Epithelial cell of esophagus (primary cell): ENCODE measurements around the gene DIDO1.

ENCODE experiments used
- DNase-seq: peaks from one replicate; pipeline ENCODE4 v3.0.0; 2010; ENCODE audit warnings: low read depth
- H3K4me3 ChIP-seq: 2 replicates; pipeline ENCODE4 v1.5.1; 2011; ENCODE audit warnings: mild to moderate bottlenecking, low read length, control low read depth
- TF ChIP-seq, protein P1 (sequence below): IDR thresholded peaks from 2 replicates; pipeline ENCODE4 v1.5.1; 2011; ENCODE audit warnings: low read depth, mild to moderate bottlenecking, low read length, control low read depth, inconsistent platforms; ENCODE audit not compliant: insufficient read depth; ENCODE audit errors: missing control alignments

Gene DIDO1

DNA sequence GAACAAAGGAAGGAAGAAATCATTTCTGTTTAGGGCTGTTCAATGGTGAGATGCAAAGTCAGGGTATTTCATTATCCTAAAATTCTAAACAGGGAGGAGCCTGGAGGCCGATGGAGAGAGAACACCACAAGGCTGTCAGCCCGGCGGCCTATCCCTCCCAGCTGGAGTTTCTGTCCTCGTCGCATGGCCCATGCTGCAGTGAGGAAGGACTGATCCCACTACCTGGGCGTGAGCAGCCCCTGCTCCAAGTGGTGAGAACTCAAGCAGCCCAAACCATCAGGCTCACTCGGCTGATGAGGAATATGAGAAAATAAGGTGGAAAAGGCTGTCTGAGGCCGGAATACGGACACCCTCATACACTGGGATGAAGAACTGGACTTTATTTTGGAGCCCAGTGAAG lies 30.8 kb downstream of the DIDO1 start:
- H3K4me3 ChIP-seq, result no peak overlapping the region
- no peak for DNase-seq
- TF ChIP-seq, protein P1, sequence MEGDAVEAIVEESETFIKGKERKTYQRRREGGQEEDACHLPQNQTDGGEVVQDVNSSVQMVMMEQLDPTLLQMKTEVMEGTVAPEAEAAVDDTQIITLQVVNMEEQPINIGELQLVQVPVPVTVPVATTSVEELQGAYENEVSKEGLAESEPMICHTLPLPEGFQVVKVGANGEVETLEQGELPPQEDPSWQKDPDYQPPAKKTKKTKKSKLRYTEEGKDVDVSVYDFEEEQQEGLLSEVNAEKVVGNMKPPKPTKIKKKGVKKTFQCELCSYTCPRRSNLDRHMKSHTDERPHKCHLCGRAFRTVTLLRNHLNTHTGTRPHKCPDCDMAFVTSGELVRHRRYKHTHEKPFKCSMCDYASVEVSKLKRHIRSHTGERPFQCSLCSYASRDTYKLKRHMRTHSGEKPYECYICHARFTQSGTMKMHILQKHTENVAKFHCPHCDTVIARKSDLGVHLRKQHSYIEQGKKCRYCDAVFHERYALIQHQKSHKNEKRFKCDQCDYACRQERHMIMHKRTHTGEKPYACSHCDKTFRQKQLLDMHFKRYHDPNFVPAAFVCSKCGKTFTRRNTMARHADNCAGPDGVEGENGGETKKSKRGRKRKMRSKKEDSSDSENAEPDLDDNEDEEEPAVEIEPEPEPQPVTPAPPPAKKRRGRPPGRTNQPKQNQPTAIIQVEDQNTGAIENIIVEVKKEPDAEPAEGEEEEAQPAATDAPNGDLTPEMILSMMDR, result no peak

DNA sequence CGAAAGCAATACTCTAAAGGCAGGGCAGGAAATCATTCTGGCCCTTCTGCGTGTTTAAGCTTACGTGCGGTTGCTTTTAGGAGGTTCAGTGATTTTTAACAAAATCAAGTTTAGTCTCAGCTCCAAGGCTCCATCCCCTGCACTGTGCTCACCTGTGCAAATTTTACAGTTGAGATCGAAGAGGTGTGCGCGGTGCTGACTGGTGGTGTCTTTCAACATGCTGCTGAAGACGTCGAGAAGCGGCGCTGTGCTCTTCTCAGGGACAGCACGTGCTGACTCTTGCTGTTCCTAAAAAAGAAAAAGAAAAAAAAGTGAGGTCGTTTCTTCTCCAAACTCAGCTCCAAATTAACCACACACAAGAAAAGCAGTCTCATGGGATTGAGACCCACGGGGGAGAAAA lies 32.0 kb downstream of the DIDO1 start:
- DNase-seq, result no peak
- TF ChIP-seq, protein P1, result no peak
- H3K4me3 ChIP-seq, result no peak overlapping the region

DNA sequence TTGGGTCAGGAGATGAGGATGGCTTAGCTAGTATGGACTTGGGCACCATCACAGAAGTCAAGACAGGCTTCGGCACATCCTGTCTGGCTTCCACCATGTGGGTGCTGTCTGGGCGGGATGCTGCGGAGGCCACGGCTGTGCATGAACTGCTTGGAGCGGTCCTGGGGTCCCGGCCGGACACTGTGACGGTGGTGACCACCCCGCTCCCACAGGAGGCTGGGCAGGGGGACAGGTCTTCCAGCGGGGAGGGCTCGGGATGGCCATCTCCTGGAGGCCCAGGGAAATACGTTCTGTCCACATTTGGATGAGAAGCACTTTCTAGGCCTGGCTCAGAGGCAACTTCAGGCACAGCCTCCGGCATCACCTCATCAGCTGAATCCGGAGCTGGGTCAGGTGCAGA lies 32.6 kb downstream of the DIDO1 start:
- no peak overlapping the region for H3K4me3 ChIP-seq
- no peak for DNase-seq
- TF ChIP-seq, protein P1, result no peak

DNA sequence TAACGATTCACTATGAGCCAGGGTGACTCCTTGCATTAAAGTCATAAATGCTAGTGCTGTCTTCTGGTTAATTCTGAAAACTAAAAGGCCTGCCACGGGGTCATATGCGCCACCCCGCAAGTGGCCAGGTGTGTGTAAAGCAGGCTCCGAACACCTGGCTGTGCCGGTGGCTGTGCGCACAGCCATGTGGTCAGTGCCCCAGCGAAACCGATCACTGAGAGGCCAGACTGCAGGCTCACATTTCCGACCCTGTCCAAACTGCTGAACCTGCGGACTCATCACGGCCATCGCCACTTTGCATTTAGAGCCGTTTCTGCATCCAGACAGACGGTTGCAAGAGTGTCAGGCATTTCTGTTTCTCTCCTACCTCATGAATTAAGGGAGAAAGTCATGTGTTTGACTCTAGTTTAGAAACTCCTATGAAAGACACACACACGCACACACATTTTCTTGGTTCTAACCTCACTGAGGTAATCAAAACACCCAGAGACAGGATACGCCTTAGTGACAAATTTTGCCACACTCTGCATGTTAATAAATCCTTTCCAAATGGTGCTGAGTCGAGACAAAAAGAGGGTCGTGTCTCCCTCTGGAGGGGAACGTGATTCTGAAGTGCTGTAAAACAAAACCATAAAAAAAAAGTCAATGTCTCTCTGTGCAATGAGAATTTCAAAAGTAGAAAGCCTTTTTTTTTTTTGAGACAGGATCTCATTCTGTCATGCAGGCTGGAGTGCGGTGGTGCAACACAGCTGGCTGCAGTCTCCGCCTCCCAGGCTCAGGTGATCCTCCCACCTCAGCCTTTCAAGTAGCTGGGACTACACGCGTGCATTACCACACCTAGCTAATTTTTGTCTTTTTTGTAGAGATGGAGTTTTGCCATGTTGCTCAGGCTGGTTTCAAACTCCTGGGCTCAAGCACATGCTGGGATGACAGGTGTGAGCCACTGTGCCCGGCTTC lies 33.7 kb downstream of the DIDO1 start:
- no peak overlapping the region for H3K4me3 ChIP-seq
- TF ChIP-seq, protein P1, result no peak
- no peak for DNase-seq

DNA sequence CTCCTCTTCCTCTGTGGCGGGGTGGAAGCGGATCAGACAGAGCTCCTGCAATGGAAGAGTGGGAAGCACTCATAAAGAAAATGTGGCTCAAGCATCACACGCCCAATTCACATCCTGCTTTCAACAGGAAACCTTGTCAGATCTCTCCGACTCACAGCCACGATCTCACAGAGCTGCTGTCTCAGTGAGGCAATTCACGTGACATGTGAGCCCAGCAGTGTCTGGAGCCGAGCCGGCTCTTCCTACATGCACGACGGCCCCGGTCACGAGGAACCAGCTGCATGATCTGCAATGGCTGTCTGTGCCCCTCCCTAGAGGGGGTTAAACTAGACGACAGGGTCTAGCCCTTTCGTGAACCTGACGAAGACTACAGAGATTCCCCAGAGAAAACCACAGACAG lies 35.2 kb downstream of the DIDO1 start:
- TF ChIP-seq, protein P1, result no peak
- no peak overlapping the region for H3K4me3 ChIP-seq
- DNase-seq, result no peak

DNA sequence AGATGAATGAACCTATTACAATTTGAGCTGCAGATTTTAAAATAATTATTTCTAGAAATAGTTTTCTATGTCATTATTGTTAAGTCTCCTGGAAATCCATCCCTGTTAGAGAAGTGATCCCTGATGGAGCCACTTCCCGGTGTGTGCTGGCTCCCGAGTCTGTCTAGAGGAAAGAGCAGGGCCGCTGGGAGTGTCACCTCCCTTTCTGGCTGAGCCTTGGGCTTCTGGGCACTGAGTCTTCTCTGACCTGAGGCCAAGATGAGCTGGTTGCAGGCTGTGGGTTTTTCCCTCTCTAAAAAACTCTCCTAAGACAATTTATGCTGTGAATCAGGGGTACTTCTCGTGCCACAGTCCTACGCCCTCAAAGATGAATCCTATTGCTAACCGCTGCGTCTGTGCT lies 35.9 kb downstream of the DIDO1 start:
- no peak for DNase-seq
- no peak overlapping the region for H3K4me3 ChIP-seq
- TF ChIP-seq, protein P1, result no peak

DNA sequence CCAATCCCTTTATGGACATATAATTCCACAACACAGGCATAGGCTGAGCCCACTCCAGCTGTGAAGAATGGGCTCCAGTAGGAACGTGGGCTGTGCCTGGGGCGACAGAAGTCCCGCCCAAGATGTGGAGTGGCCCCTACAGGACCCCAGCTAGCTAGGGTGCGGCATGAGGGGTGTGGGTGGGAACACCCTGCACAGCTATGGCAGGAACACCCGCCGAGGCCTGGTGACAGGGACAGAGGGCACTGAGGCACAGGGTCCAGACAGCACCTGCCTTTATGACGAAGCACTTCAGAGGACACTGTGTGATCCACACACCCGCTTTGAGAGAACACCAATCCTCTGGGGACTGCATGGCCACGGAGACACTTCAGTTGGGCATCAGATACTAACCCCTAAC lies 36.4 kb downstream of the DIDO1 start:
- no peak for DNase-seq
- H3K4me3 ChIP-seq, result no peak overlapping the region
- TF ChIP-seq, protein P1, result no peak
